SIG-M5 treated with dmso at 0.1 percent for 504 hours (cell line): ENCODE results near the gene ARFGEF3.
A peak's percentile ranks its signal among the peaks of the same experiment; 100 is the strongest.
"Not testable (repeated sequence)": the region's sequence is repeated elsewhere in the genome, so short reads cannot be mapped to it uniquely, and the experiment has no call there.

ENCODE experiments used
- DNase-seq: peaks from one replicate; lab custom pipeline; 2025; ENCODE audit not compliant: unreplicated experiment; lab: John Stamatoyannopoulos, UW

The ARFGEF3 gene

GRCh38 chr6:138161338-138162110 is at the start of gene ARFGEF3:
Gene ARFGEF3, plus strand, starts transcription at chr6:138161939. Its CDS starts 148 bp downstream, at chr6:138162087.
- DNase-seq = no peak

GRCh38 chr6:138113588-138114210 is 48.0 kb upstream of the ARFGEF3 start:
- DNase-seq = no peak

DNA sequence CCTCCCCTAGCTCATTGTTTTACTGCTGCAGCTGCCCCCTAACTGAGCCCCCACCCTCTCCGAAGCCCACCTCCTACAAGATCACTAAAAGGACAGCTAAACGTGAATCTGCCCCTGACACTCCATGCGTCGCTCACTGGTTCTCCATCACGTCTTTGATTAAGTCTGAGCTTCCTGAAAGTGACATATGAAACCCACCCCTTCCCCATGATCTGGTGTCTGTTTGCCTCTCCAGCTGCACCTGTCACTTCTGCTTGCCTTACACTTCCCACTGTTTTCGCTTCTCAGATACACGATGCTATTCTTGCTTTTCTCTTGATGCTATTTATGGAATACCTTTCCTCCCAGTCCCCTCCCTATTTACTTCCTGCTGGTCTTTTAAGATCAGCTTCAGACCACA is 46.5 kb upstream of the ARFGEF3 start:
- no peak for DNase-seq

DNA sequence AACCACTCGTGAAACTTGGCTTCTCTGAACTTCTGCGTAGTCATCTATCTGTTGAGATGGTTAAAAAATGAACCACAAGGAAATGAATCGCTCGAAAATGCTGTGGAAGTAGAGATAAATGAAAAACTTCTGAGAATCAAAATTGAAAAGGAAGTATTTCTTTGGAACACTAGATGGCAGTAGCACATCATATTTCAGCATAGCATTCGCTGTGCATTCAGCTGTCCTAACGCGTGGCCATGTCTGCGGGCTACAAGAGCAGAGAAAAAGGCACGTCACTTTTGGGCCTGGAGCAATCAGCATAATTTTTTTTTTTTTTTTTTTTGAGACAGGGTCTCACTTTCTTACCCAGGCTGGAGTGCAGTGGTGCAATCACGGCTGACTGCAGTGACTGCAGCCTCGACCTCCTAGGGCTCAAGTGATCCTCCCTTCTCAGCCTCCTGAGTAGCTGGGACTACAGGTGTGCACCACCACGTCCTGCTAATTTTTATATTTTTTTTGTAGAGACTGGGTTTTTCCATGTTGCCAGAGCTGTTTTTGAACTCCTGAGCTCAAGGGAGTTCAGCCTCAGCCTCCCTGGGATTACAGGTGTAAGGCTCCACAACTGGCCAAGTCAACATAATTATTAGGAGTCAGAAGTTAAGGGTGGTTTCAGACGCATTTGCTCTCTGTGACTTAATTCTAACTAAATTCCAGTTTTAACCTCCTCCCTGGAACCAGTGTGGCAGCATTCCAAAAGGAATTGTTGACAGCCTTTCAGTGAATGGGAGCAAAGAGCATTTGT is 45.7 kb upstream of the ARFGEF3 start:
- peak; percentile 78 for DNase-seq

DNA sequence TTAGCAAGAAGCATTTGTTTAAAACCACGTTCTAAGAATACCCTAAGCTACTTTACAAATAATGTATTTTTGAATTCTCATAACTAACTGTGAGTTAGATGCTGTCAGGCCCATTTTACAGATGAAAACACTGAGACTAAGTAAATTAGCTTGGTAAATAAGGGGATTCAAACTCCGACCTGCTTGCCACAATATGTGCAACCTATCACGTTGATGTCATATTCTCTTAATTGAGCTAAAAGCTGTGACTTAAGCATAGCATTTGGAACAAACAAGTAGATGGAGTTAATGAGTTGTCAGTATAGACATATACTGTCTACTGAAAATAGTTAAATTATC is 45.1 kb upstream of the ARFGEF3 start:
- DNase-seq = no peak

GRCh38 chr6:138117376-138117914 is 44.3 kb upstream of the ARFGEF3 start:
- DNase-seq = no peak

DNA sequence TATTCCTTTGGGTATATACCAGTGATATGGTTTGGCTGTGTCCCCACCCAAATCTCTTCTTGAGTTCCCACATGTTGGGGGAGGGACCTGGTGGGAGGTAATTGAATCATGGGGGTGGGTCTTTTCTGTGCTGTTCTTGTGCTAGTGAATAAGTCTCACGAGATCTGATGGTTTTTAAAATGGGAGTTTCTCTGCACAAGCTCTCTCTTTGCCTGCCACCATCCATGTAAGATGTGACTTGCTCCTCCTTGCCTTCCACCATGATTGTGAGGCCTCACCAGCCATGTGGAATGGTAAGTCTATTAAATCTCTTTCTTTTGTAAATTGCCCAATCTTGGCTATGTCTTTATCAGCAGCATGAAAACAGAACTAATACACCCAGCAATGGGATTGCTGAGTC is 42.5 kb upstream of the ARFGEF3 start:
- DNase-seq = not testable (repeated sequence)

DNA sequence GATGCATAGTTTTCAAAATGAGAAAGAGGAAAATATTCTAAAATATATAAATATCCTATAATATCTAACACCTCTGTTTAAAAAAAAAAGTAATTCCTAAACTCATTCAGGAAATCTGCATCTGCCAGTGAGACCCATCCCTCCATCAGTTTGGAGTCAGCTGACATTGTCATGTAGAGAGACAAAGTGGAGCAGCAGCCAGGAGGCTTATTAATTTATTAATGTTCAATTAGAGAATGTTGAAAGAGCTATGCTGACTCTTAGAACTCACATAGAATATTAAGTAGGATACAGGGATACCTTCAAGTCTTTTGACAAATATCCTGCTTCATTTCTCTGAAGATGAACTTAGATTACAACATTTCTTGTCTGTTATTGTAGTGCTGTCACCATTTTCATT is 41.8 kb upstream of the ARFGEF3 start:
- no peak for DNase-seq

DNA sequence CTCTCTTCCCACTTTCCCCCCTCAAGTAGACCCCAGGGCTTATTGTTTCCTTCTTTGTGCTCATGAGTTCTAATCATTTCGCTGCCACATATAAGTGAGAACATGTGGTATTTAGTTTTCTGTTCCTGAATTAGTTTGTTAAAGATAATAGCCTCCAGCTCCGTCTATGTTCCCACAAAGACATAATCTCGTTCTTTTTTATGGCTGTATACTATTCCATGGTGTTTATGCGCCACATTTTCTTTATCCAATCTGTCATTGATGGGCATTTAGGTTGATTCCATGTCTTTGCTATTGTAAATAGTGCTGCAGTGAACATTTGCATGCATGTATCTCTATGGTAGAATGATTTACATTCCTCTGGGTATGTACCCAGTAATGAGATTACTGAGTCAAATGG is 37.6 kb upstream of the ARFGEF3 start:
- DNase-seq = no peak

DNA sequence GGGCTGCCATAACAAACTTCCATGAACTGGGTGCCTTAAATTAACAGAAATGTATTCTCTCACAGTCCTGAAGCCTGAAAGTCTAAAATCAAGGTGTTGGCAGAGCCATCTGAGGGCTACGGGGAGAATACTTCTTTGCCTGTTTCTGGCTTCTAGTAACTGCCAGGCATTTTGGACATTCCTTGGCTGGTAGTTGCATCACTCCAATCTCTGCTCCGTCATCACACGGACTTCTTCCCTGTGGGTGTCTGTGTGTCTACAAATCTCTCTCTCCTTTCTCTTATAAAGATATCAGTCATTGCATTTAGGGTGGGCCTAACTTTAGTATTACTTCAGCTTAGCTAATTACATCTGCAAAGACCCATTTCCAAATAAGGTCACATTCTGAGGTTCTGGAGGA is 33.6 kb upstream of the ARFGEF3 start:
- no peak for DNase-seq

DNA sequence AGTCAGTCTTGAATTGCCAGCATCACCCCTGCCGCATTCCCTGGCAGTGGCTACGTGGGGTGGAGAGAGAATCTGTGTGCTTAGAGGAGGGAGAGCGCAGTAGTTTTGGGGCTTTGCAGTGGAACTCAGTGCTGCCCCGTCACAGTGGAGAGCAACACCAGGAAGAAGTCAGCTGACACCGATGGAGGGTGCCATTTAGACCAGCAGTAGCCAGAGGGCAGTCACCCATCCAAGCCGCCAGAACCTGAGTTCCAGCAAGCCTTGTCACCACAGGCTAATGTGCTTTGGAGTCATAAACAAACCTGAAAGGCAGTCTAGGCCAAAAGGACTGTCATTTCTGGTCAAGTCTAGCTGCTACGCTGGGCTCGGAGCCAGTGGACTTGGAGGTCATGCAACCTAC is 32.5 kb upstream of the ARFGEF3 start:
- DNase-seq = no peak

- DNase-seq = no peak
Measured at GRCh38 chr6:138142806-138143205, 18.9 kb upstream of the ARFGEF3 start.

GRCh38 chr6:138145402-138145801 is 16.3 kb upstream of the ARFGEF3 start:
- DNase-seq = peak; percentile 22

DNA sequence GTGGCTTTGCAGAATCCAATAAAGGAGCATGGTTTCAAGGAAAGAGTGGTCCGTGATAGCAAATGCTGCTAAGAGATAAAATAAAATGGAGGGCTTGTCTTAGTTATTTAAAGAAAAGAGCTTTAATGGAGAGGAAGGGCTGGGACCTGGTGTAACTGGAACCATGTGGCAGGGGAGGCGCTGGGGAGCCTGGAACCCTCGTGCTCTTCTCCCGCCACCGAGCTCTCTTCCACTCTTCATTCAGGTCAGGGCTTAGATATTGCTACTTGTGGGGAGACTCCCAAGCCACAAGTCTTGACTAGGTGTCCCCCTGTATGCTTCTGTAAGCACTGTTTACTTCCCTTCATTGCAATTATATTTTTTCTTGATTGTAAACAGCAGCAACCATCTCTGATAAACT is 15.2 kb upstream of the ARFGEF3 start:
- DNase-seq = no peak

DNA sequence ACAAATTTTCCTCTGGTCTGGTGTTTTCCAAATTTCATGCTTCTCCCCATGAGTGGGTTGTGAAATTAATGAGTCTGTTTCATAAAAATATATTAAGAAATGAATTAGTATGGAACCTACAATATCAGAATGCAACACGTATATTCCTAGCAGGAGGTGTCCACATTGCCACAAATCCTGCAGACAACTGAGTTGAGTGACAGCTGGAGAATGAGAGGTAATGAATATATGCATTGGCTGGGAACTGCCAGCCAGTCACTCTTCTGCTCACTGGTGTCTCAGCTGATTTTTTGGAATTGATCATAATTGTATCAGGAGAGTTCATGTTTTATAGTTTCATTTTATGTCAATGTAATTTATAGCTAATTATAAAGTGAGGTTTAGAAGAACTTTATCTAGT is 6.3 kb upstream of the ARFGEF3 start:
- no peak for DNase-seq

GRCh38 chr6:138157986-138158638 is 3.6 kb upstream of the ARFGEF3 start:
- DNase-seq = no peak

GRCh38 chr6:138159246-138159645 is 2.5 kb upstream of the ARFGEF3 start:
- no peak for DNase-seq

GRCh38 chr6:138160329-138161087 is 1.2 kb upstream of the ARFGEF3 start:
- no peak for DNase-seq

- no peak for DNase-seq
Measured at GRCh38 chr6:138161088-138161337, 726 bp upstream of the ARFGEF3 start.

DNA sequence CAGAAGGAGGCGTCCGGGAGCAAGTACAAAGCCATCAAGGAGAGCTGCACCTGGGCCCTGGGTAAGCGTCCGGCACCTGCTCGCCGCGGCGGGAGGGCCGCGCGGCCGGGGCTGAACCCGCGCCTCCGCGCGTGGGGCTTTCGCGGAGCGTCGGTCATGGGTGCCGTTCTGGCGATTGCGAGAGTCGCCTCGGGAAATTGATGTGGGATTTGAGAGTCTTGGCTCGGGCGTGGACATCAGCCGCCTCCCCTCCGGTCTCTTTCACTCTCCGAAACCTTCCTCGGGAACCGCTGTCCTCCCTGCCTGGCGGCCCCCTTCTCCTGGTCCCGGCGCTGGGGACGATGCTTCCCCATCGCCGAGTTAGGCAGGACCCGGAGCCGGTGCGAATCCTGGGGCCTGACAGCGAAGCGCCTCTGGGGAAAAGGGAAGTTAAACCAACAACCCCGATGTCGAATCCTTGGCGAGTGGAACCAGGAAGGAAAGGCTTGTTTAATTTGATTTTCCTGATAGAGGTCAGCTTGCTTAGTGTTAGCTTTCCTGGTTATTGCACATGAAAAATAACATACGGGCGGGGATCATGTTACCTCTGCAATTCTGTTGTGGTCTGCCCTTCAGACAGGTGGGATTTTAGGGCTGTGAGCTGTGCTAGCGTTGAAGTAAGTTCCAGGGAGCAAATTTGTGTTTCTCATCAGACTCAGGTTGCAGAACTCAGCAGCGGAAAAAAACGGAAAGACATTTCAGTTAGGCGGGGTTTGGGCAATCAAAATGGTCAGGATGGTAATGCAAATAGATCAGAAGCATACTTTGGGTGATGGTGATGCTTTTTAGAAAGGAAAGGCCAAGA is 594 bp downstream of the ARFGEF3 start:
- peak; percentile 40 for DNase-seq
